OCI-LY7 (cell line): ENCODE measurements around the gene CDK4. TPM values are rescaled to one million over a fixed set of nuclear protein-coding genes. Genes with fewer than 3 reads are reported as not detected.

ENCODE experiments used
- BruUV-seq: library from RNA; stranded (reverse); fragments of 400-500 nt; replicated peaks from 2 replicates; lab custom pipeline; 2021; lab: Mats Ljungman, UMichigan
- CTCF ChIA-PET: fragments of 300-600 bp; sonication (Branson Sonifier 250); formaldehyde crosslinking; loops from one replicate; lab custom pipeline; 2022; ENCODE audit warnings: antibody characterized with exemption; ENCODE audit not compliant: unreplicated experiment; lab: Charles Lee
- POLR2A ChIA-PET: fragments of 300-600 bp; sonication (Branson Sonifier 250); formaldehyde crosslinking; loops from one replicate; lab custom pipeline; 2022; ENCODE audit warnings: antibody characterized with exemption; lab: Charles Lee
- DNase-seq: peaks from one replicate; pipeline ENCODE4 v3.0.0-alpha.2; 2015; ENCODE audit warnings: low spot score
- H2AFZ ChIP-seq: fragments of 200-600 bp; sonication (generic), shearing (Covaris generic); 2 replicates; pipeline ENCODE4 v1.6.1; 2014; ENCODE audit warnings: mild to moderate bottlenecking, antibody characterized with exemption, low read length, moderate library complexity
- H3K27ac ChIP-seq: fragments of 200-600 bp; sonication (generic); 2 replicates; pipeline ENCODE4 v1.5.1; 2014; ENCODE audit warnings: mixed run types, low read depth, mild to moderate bottlenecking, moderate library complexity, low read length, inconsistent platforms; ENCODE audit not compliant: poor library complexity, severe bottlenecking
- H3K36me3 ChIP-seq: fragments of 200-600 bp; sonication (generic); 2 replicates; pipeline ENCODE4 v1.6.1; 2014; ENCODE audit warnings: mild to moderate bottlenecking, antibody characterized with exemption, low read length, moderate library complexity, mixed read lengths; ENCODE audit not compliant: insufficient read depth
- H3K4me1 ChIP-seq: fragments of 200-600 bp; sonication (generic); 2 replicates; pipeline ENCODE4 v1.5.1; 2014; ENCODE audit warnings: mild to moderate bottlenecking, low read length; ENCODE audit not compliant: insufficient read depth, poor library complexity, severe bottlenecking
- H3K4me2 ChIP-seq: fragments of 200-600 bp; sonication (generic); 2 replicates; pipeline ENCODE4 v1.6.1; 2014; ENCODE audit warnings: mild to moderate bottlenecking, low read length
- H3K4me3 ChIP-seq: fragments of 200-600 bp; sonication (generic); 2 replicates; pipeline ENCODE4 v1.5.1; 2014; ENCODE audit warnings: mild to moderate bottlenecking, low read depth, low read length; ENCODE audit not compliant: poor library complexity, severe bottlenecking
- H3K79me2 ChIP-seq: fragments of 200-600 bp; sonication (generic); 2 replicates; pipeline ENCODE4 v1.6.1; 2016; ENCODE audit warnings: low read depth, mild to moderate bottlenecking, low read length, moderate library complexity, mixed read lengths; ENCODE audit not compliant: insufficient read depth
- H3K9me2 ChIP-seq: fragments of 200-600 bp; sonication (generic); 2 replicates; pipeline ENCODE4 v1.6.1; 2016; ENCODE audit warnings: mild to moderate bottlenecking, low read length, mixed read lengths; ENCODE audit not compliant: insufficient read depth
- H3K9me3 ChIP-seq: fragments of 200-600 bp; sonication (generic); 2 replicates; pipeline ENCODE4 v1.6.1; 2014; ENCODE audit warnings: mild to moderate bottlenecking, mixed run types, low read length, mixed read lengths
- H4K20me1 ChIP-seq: fragments of 200-600 bp; sonication (generic); 2 replicates; pipeline ENCODE4 v1.6.1; 2014; ENCODE audit warnings: mild to moderate bottlenecking, antibody characterized with exemption, low read length, moderate library complexity, mixed read lengths; ENCODE audit not compliant: insufficient read depth
- CTCF ChIP-seq: fragments of 200-600 bp; sonication (generic); conservative IDR thresholded peaks from 2 replicates; pipeline ENCODE4 v1.5.1; 2014; ENCODE audit warnings: mild to moderate bottlenecking, antibody characterized with exemption, low read length, moderate library complexity, mixed read lengths
- EZH2phosphoT487 ChIP-seq: fragments of 200-600 bp; sonication (generic); IDR thresholded peaks from 2 replicates; pipeline ENCODE4 v1.6.1; 2018; ENCODE audit warnings: low read depth, borderline replicate concordance, mild to moderate bottlenecking, mixed run types, antibody characterized with exemption, low read length, moderate library complexity, mixed read lengths
- intact Hi-C: fragments of 100-400 bp; cut with micrococcal nuclease; formaldehyde crosslinking; loops from one replicate; pipeline ENCODE4 v1.10.0; 2022; ENCODE audit not compliant: unreplicated experiment
- total RNA-seq, 2 experiments: library from RNA; depleted of rRNA in 1 of 2; stranded (reverse); fragments of >200 nt in 1 of 2; shearing (Covaris generic) in 1 of 2; gene quantifications; 2 replicates each; pipeline ENCODE4 v1.2.3, GENCODE V29; 2014 to 2022

CDK4 gene
- total RNA-seq, 2 experiments from 2014 or later, result 192 to 280 TPM

DNA sequence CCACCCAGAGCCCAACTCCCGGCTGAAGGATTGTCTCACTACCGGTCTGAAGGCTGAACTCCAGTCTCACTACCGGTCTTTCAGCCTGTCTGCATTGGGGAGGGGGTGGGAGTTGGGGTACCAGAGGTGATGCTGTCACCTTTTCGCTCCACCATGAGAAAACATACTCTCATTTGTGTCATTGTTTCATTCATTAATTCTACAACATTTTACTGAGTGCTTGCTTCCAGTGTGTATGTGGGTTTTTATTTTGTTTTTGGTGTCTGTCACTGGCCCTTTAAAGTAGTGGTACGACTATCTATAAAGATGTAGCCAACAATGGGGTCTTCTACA is 524 bp upstream of the CDK4 start:
- H3K79me2 ChIP-seq, result peaks cover 32% of the 10 kb centered on the region
- POLR2A ChIA-PET, result interaction anchor here (1.0 kb wide), 1 partner anchor 167 kb away, joined by 3 read pairs; no protein-coding TSS in a partner anchor

DNA sequence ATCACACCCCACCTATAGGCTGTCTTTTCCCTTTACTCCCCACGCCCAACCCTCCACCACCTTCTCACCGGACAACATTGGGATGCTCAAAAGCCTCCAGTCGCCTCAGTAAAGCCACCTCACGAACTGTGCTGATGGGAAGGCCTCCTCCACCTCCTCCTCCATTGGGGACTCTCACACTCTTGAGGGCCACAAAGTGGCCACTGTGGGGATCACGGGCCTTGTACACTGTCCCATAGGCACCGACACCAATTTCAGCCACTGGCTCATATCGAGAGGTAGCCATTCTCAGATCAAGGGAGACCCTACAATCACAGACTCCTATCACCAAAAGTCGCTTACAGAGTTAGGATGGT is 700 bp downstream of the CDK4 start:
- intact Hi-C loops, result loop anchor here (5.0 kb wide), 2 partner anchors 229 to 509 kb away; partner anchors contain the start of genes DDIT3 and MBD6
- POLR2A ChIA-PET, result interaction anchor here (0.7 to 1.2 kb wide), 2 partner anchors 10 to 99 kb away, joined by 3 to 4 read pairs; no protein-coding TSS in a partner anchor
- Histone ChIP-seq H3K27ac (peak overlapping the region; percentile 42), H3K9me3 (no peaks in the 10 kb centered on the region), H4K20me1 (no peaks in the 10 kb centered on the region), H2AFZ (no peak overlapping the region; the same call in 1 of the 2 replicates), H3K79me2 (peaks cover 32% of the 10 kb centered on the region), H3K36me3 (peaks cover 50% of the 10 kb centered on the region), H3K4me2 (peak overlapping the region; percentile 89), H3K4me3 (peak overlapping the region; percentile 92), H3K9me2 (no peaks in the 10 kb centered on the region), H3K4me1 (peaks cover 34% of the 10 kb centered on the region)
- CTCF ChIA-PET, result interaction anchor here (0.5 kb wide), 1 partner anchor 190 kb away, joined by 4 read pairs; no protein-coding TSS in a partner anchor
- no peak for TF ChIP-seq EZH2phosphoT487
- no peak for TF ChIP-seq CTCF
- no peak for DNase-seq
- BruUV-seq, result no TSS peak

More for the DNA sequence above, 524 bp upstream of the CDK4 start:
- no peak for DNase-seq
- H3K36me3 ChIP-seq, result peaks cover 42% of the 10 kb centered on the region
- H3K4me2 ChIP-seq, result peak overlapping the region; percentile 81
- no peaks in the 10 kb centered on the region for H3K9me2 ChIP-seq
- H3K27ac ChIP-seq, result peak overlapping the region; percentile 36
- CTCF ChIA-PET, result interaction anchor here (0.9 kb wide), 1 partner anchor 122 kb away, joined by 3 read pairs; no protein-coding TSS in a partner anchor
- no peak for TF ChIP-seq EZH2phosphoT487
- no peak for TF ChIP-seq CTCF
- H3K4me3 ChIP-seq, result peak overlapping the region; percentile 46
- peak overlapping the region; percentile 43; the same call in 1 of the 2 replicates for H2AFZ ChIP-seq
- no TSS peak for BruUV-seq
- no peaks in the 10 kb centered on the region for H3K9me3 ChIP-seq
- intact Hi-C loops, result loop anchor here (5.0 kb wide), 2 partner anchors 230 to 510 kb away; partner anchors contain the start of genes DDIT3 and MBD6
- H3K4me1 ChIP-seq, result peaks cover 43% of the 10 kb centered on the region
- H4K20me1 ChIP-seq, result no peaks in the 10 kb centered on the region
